ENCODE data around the gene RRP12. TPM values are rescaled to one million over a fixed set of nuclear protein-coding genes. Genes with fewer than 3 reads are reported as not detected.

RRP12 gene
- total and polyA plus RNA-seq, 9 of the 15 experiments (the other 6 are each of a cell fraction or from before 2014, with no cell fraction given): 4.6 to 68.2 (median 21.8) TPM

- TF ChIP-seq MGA (IDR thresholded peaks at IDR 0.05): no peak
Measured at GRCh38 chr10:97445722-97446639, 44.8 kb upstream of the RRP12 start, which contains the start of the genes EXOSC1 and ZDHHC16 (continued).

Data from K562 (cell line).